Fibroblast of the aortic adventitia (primary cell): Measurements from ENCODE around the gene MBNL2. TPM values are rescaled to one million over a fixed set of nuclear protein-coding genes. Genes with fewer than 3 reads are reported as not detected.

ENCODE experiments used
- DNase-seq: peaks from one replicate; pipeline ENCODE4 v3.0.0-alpha.2; 2010; ENCODE audit warnings: low read depth
- H3K4me3 ChIP-seq: 2 replicates; pipeline ENCODE4 v1.5.1; 2011; ENCODE audit warnings: low read depth, mild to moderate bottlenecking, control low read depth, low read length, moderate library complexity
- total RNA-seq: library from RNA; depleted of rRNA; stranded (reverse); fragments of >200 nt; gene quantifications from 2 replicates; pipeline ENCODE4 v1.2.3, GENCODE V29; 2012; ENCODE audit warnings: low replicate concordance
- TF ChIP-seq, protein P1 (sequence below): IDR thresholded peaks from 2 replicates; pipeline ENCODE4 v1.5.1; 2011; ENCODE audit warnings: mild to moderate bottlenecking, low read length, control low read depth, inconsistent platforms; ENCODE audit not compliant: insufficient read depth

Gene MBNL2
- total RNA-seq, 1 donor = 120 TPM

DNA sequence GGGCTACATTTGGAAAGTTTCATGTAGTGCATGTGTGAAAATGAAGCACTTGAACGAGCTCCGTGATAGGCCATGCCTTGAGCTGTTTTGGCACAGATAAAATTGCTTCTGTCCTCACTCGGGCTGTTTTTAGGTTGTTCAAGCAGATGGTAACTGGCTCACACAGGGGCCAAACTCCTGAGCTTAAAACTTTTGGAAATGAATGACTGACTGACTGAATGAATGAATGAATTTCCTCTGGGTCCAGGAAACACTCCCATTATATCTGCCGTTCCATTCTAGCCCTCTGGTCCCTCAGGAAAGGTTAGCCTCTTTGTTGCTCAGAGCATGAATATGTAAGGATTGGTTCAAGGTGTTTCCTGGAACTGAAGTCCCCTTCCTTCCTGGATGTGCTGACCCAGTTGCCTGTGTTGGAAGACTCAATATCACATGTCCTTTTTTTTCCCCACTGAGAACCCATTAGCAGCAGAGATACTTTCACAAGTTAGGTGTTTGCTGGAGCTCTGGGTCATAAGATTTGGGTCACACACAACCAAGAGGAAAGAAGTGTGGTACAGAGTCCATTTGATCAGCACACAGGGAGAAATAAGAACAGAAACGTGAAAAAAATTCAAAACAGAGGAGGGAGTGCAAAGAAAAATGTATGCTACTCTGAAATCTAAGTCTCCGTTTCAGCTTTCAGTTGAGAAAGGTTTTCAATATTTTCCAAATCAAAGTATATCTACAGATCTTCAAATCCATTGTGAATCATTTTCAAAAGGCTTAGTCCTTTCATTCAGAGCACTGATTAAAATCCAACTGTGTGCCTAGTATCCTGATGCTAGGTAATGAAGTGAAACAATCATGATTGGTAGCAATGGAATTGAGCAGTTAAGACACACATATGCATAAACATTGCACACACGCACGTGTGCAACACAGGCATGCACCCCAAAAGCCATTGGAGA is 18.9 kb downstream of the MBNL2 start:
- no peak overlapping the region for H3K4me3 ChIP-seq
- TF ChIP-seq, protein P1, sequence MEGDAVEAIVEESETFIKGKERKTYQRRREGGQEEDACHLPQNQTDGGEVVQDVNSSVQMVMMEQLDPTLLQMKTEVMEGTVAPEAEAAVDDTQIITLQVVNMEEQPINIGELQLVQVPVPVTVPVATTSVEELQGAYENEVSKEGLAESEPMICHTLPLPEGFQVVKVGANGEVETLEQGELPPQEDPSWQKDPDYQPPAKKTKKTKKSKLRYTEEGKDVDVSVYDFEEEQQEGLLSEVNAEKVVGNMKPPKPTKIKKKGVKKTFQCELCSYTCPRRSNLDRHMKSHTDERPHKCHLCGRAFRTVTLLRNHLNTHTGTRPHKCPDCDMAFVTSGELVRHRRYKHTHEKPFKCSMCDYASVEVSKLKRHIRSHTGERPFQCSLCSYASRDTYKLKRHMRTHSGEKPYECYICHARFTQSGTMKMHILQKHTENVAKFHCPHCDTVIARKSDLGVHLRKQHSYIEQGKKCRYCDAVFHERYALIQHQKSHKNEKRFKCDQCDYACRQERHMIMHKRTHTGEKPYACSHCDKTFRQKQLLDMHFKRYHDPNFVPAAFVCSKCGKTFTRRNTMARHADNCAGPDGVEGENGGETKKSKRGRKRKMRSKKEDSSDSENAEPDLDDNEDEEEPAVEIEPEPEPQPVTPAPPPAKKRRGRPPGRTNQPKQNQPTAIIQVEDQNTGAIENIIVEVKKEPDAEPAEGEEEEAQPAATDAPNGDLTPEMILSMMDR = no peak
- DNase-seq = no peak

DNA sequence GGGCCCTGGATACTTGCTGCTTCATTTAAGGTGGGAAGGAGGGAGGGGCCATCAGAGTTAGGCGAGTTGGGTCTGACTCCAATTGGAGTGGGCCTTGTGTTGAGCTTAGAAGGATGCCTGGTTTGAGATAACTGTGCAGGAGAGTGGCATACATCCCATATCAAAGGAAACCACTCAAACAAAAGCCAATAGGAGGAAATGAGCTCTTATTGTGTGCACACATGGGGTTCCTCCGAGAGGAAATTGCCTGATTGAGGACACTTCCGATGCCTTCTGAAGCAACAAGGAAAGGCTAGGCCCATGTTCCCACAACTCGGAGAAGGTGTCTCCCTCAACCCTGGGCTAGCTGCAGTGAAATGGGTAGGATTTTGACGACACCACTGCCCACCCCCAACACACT is 19.6 kb downstream of the MBNL2 start:
- TF ChIP-seq, protein P1 = no peak
- no peak overlapping the region for H3K4me3 ChIP-seq
- no peak for DNase-seq

DNA sequence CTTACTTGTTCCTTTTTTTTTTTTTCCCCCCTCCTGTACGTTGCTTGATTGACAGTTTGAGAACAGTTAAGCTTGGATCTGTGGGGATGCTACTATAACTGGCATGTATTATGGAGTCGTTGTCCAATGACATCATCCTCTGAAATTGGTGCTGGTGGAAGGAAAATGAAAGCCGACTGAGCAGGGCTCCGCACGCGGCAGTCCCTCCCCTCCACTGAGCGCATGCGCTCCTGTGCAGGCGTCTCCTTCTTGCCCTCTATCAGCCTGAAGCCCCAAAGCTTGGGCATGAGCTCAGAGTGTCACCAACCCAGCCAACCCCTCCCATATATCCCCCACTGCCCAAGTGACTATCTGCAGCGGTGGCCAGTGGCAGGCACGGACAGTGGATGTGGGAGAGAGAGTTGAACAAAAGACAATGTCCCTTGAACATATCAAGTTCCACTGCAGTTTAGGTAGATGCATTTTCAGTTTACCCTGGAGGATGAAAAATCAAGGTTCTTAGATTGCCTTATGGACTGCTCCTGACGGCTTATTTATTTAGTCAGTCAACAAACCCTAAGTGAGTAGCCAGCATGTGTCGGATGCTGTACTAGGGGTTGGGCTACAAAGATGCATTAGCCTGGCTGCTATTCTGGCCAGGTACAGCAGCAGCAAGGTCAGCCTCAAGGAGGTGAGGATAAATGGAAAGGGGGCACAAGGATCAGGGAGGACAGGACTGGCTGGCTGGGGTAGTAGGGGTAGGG is 20.8 kb downstream of the MBNL2 start:
- H3K4me3 ChIP-seq = no peak overlapping the region
- no peak for DNase-seq
- TF ChIP-seq, protein P1 = no peak

DNA sequence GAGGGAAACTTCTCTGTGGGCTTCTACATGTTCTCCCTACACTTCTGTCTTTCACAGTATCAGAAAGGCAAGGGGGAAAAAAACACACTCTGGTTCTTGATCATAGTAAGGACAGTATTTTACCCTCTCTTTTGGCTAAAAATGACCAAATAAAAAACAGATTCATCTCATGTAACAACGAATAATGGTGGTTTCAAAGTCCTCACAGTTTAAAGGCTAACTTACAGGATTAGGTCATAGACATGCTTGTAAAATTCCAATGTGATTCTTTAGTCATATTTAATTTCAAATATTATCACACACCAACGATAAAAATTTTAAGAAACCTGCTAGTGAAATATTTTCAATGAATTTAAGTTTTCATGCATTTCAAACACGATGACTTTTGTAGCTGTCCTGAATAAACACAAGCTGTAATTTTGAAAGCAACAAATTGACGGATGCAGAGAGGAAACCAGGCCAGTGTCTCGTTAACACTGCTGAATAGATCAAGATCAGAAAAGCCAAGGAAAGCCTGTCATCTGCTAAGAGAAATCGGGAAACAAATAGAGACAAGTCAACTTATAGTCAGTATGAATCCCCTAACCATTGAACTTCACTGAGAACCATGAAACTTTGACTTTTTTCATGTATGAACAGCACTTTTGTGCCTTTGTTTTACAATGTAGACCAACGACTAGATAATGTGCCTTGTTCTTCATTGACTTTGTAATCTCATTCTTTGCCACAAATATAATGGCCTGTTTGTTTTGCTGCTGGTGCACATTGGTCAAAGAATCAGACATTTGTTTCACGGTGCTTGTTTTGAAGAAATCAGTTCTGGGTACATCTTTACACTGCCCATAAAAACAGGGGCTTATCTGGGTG is 22.0 kb downstream of the MBNL2 start:
- no peak for DNase-seq
- no peak overlapping the region for H3K4me3 ChIP-seq
- TF ChIP-seq, protein P1 = no peak

DNA sequence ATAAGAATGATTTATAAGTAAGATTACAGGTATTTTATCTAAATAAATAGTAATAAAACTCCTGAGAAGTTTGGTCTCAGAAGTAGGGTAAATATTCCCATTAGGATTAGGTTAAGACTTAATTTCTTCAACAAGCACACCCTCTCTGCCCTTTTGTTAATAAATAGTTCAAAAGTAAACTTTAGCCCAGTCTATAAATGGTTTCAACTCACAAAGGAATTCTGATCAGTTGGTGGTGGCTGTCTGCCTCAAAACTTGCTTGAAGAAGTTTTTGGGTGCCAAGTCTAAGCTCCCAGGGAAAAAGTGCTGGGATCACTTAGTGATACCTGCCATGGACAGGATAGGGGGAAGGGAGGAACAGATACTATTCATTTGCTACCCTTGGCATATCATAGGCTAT is 22.9 kb downstream of the MBNL2 start:
- H3K4me3 ChIP-seq = no peak overlapping the region
- no peak for DNase-seq
- TF ChIP-seq, protein P1 = no peak

DNA sequence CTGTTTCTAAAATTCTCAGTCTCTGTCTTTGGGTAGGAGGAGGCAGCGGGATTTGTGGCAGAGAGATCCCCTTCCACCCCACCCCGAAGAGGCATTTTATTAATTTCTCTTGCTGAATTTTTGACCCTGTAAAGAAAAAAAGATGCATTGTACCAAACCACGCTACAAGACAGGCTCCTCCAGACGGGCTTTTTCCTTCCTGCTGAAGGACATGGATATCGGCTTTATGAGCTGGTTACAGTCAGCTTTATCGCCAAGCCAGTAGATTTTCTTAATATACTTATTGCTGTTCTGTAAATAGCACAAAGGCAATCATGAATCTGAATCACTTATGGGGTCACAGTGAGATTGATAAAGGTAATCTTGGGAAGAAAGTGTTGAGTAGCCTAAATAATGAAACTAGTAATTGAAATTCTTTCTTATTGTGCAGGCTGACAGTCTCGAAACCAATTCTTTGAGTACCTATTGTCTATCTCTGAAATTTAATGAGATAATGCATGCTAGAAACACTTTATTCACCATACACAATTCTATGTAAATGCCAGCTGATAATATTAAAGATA is 24.5 kb downstream of the MBNL2 start:
- no peak for DNase-seq
- peak overlapping the region; percentile 48 for H3K4me3 ChIP-seq

More for the DNA sequence above, 24.5 kb downstream of the MBNL2 start:
- TF ChIP-seq, protein P1 = no peak
